HCT116 (cell line): ENCODE results near the gene FLNB.

Experiments used
- CEBPB ChIP-seq: IDR thresholded peaks from 2 replicates; pipeline ENCODE4 v1.6.1; 2012; ENCODE audit warnings: low read depth
- CTCF ChIP-seq, 3 experiments: fragments of 200-600 bp in 1 of 3; sonication (generic) in 1 of 3; IDR thresholded peaks in 2 of 3; conservative IDR thresholded peaks in 1 of 3; 2 replicates each; pipeline ENCODE4 v1.5.1; 2012 to 2017; ENCODE audit warnings: low read depth in 2 of 3, low read length in 2 of 3, antibody characterized with exemption in 1 of 3, borderline replicate concordance in 1 of 3, control low read depth in 1 of 3, mild to moderate bottlenecking in 1 of 3, mixed read lengths in 1 of 3, mixed run types in 1 of 3, moderate library complexity in 1 of 3; ENCODE audit not compliant: insufficient read depth in 1 of 3
- EGR1 ChIP-seq: IDR thresholded peaks from 2 replicates; pipeline ENCODE4 v1.6.1; 2012; ENCODE audit warnings: low read depth
- EZH2phosphoT487 ChIP-seq: fragments of 200-600 bp; IDR thresholded peaks from 2 replicates; pipeline ENCODE4 v1.6.1; 2018; ENCODE audit warnings: antibody characterized with exemption, borderline replicate concordance
- POLR2A ChIP-seq: IDR thresholded peaks from 2 replicates; pipeline ENCODE4 v1.7.0; 2011; ENCODE audit warnings: borderline replicate concordance; ENCODE audit not compliant: insufficient read depth, insufficient read length; ENCODE audit errors: extremely low read depth
- POLR2AphosphoS5 ChIP-seq: IDR thresholded peaks from 2 replicates; pipeline ENCODE4 v1.6.1; 2011; ENCODE audit warnings: mild to moderate bottlenecking, low read depth, low read length, moderate library complexity
- SP1 ChIP-seq: IDR thresholded peaks from 2 replicates; pipeline ENCODE4 v1.6.1; 2012; ENCODE audit warnings: low read depth
- ZBTB33 ChIP-seq: IDR thresholded peaks from 2 replicates; pipeline ENCODE4 v1.6.1; 2011; ENCODE audit warnings: mild to moderate bottlenecking, low read length, moderate library complexity; ENCODE audit not compliant: insufficient replicate concordance; ENCODE audit errors: extremely low read depth
- ZNF274 ChIP-seq: fragments of 200-500 bp; sonication (Bioruptor generic); IDR thresholded peaks from 2 replicates; pipeline ENCODE4 v1.6.1; 2014; ENCODE audit warnings: mild to moderate bottlenecking, low read depth, low read length, inconsistent platforms

GRCh38 chr3:58059349-58060321, 51.4 kb downstream of the FLNB start:
- no peak for TF ChIP-seq CEBPB
- TF ChIP-seq CTCF (IDR thresholded peaks at IDR 0.05 in 2 of 3, conservative IDR thresholded peaks at IDR 0.05 in 1 of 3; ENCODE audit: borderline replicate concordance in 1 of 3, insufficient read depth in 1 of 3, low read depth in 2 of 3, low read length in 2 of 3): no peak
- no peak for TF ChIP-seq POLR2A
- TF ChIP-seq ZNF274: no peak
- no peak for TF ChIP-seq SP1
- TF ChIP-seq ZBTB33: no peak
- TF ChIP-seq POLR2AphosphoS5: no peak
- no peak for TF ChIP-seq EGR1
- no peak for TF ChIP-seq EZH2phosphoT487
